ENCODE data around the gene AGBL4.

AGBL4 gene

GRCh38 chr1:48627486-48627885, 1396.3 kb downstream of the AGBL4 start:
- FAIRE-seq = no peak

GRCh38 chr1:48619539-48619938, 1404.2 kb downstream of the AGBL4 start:
- FAIRE-seq = no peak

GRCh38 chr1:48617252-48617651, 1406.5 kb downstream of the AGBL4 start:
- FAIRE-seq = no peak

GRCh38 chr1:48616710-48617109, 1407.0 kb downstream of the AGBL4 start:
- FAIRE-seq = no peak

GRCh38 chr1:48611841-48612240, 1411.9 kb downstream of the AGBL4 start:
- no peak for FAIRE-seq

GRCh38 chr1:48610628-48611542, 1412.9 kb downstream of the AGBL4 start:
- no peak for FAIRE-seq

GRCh38 chr1:48608882-48609281, 1414.9 kb downstream of the AGBL4 start:
- FAIRE-seq = no peak

GRCh38 chr1:48603222-48603621, 1420.5 kb downstream of the AGBL4 start:
- FAIRE-seq = no peak

GRCh38 chr1:48602349-48602748, 1421.4 kb downstream of the AGBL4 start:
- FAIRE-seq = no peak

- FAIRE-seq = no peak
These were observed 1423.6 kb downstream of the AGBL4 start for GRCh38 chr1:48600182-48600581.

GRCh38 chr1:48597663-48598062, 1426.1 kb downstream of the AGBL4 start:
- no peak for FAIRE-seq

GRCh38 chr1:48596046-48596445, 1427.7 kb downstream of the AGBL4 start:
- no peak for FAIRE-seq

GRCh38 chr1:48595613-48596012, 1428.1 kb downstream of the AGBL4 start:
- no peak for FAIRE-seq

GRCh38 chr1:48592330-48592729, 1431.4 kb downstream of the AGBL4 start:
- FAIRE-seq = no peak

GRCh38 chr1:48591181-48591580, 1432.6 kb downstream of the AGBL4 start:
- no peak for FAIRE-seq

- FAIRE-seq = no peak
These were observed 1435.7 kb downstream of the AGBL4 start for GRCh38 chr1:48588061-48588460.

GRCh38 chr1:48582408-48582807, 1441.3 kb downstream of the AGBL4 start:
- no peak for FAIRE-seq

- no peak for FAIRE-seq
These were observed 1442.5 kb downstream of the AGBL4 start for GRCh38 chr1:48581270-48581669.

- FAIRE-seq = no peak
These were observed 1447.2 kb downstream of the AGBL4 start for GRCh38 chr1:48576565-48576964.

GRCh38 chr1:48572646-48573258, 1451.0 kb downstream of the AGBL4 start:
- FAIRE-seq = no peak

- FAIRE-seq = no peak
These were observed 1451.6 kb downstream of the AGBL4 start for GRCh38 chr1:48572134-48572533.

- FAIRE-seq = no peak
These were observed 1452.3 kb downstream of the AGBL4 start for GRCh38 chr1:48571303-48571987.

- FAIRE-seq = no peak
These were observed 1453.2 kb downstream of the AGBL4 start for GRCh38 chr1:48570568-48570967.

GRCh38 chr1:48568501-48568900, 1455.3 kb downstream of the AGBL4 start:
- FAIRE-seq = no peak

All from colon (tissue), 2 donors.